ENCODE data around the gene AWAT2.

AWAT2 gene

GRCh38 chrX:70049925-70050324 lies at the start of gene AWAT2:
Gene AWAT2 (minus strand): TSS chrX:70049938. CDS start chrX:70049932, 6 bp downstream.
- DNase-seq, result no peak

GRCh38 chrX:70096052-70096451 lies 46.3 kb upstream of the AWAT2 start:
- no peak for DNase-seq

GRCh38 chrX:70092247-70092646 lies 42.5 kb upstream of the AWAT2 start:
- no peak for DNase-seq

GRCh38 chrX:70089604-70090297 lies 40.0 kb upstream of the AWAT2 start:
- DNase-seq, result no peak

GRCh38 chrX:70088751-70089150 lies 39.0 kb upstream of the AWAT2 start:
- DNase-seq, result no peak

GRCh38 chrX:70087857-70088630 lies 38.3 kb upstream of the AWAT2 start:
- DNase-seq, result peak; percentile 18

- DNase-seq, result no peak
Observed at GRCh38 chrX:70084592-70085240, 35.0 kb upstream of the AWAT2 start.

GRCh38 chrX:70082723-70083122 lies 33.0 kb upstream of the AWAT2 start:
- DNase-seq, result no peak

GRCh38 chrX:70079870-70080269 lies 30.1 kb upstream of the AWAT2 start:
- no peak for DNase-seq

GRCh38 chrX:70079297-70079696 lies 29.6 kb upstream of the AWAT2 start:
- no peak for DNase-seq

- DNase-seq, result no peak
Observed at GRCh38 chrX:70066646-70067045, 16.9 kb upstream of the AWAT2 start.

- DNase-seq, result no peak
Observed at GRCh38 chrX:70062961-70063550, 13.3 kb upstream of the AWAT2 start.

- no peak for DNase-seq
Observed at GRCh38 chrX:70062076-70062475, 12.3 kb upstream of the AWAT2 start, which contains the start of gene OTUD6A. Gene OTUD6A (plus strand): TSS chrX:70062457. CDS start chrX:70062525, 68 bp downstream.

GRCh38 chrX:70054391-70054790 lies 4.7 kb upstream of the AWAT2 start:
- no peak for DNase-seq

GRCh38 chrX:70052895-70053615 lies 3.3 kb upstream of the AWAT2 start:
- DNase-seq, result no peak

GRCh38 chrX:70049406-70049805 lies 332 bp downstream of the AWAT2 start:
- no peak for DNase-seq

- no peak for DNase-seq
Observed at GRCh38 chrX:70046978-70047377, 2.8 kb downstream of the AWAT2 start.

- DNase-seq, result no peak
Observed at GRCh38 chrX:70044541-70045245, 5.0 kb downstream of the AWAT2 start.

GRCh38 chrX:70043685-70044084 lies 6.1 kb downstream of the AWAT2 start:
- DNase-seq, result no peak

GRCh38 chrX:70042399-70043371 lies 7.1 kb downstream of the AWAT2 start:
- no peak for DNase-seq

GRCh38 chrX:70041993-70042392 lies 7.7 kb downstream of the AWAT2 start:
- no peak for DNase-seq

Data from NCI-H446 treated with DMSO at 0.1 percent for 48 hours (cell line).